Erythroblast (primary cell): Measurements from ENCODE around the gene CTNND2.

Source experiments
- GATA1 ChIP-seq: IDR thresholded peaks from 2 replicates; pipeline ENCODE4 v1.6.1; 2011; ENCODE audit warnings: low read depth, mild to moderate bottlenecking, control low read depth, low read length, moderate library complexity
- POLR2A ChIP-seq: IDR thresholded peaks from 2 replicates; pipeline ENCODE4 v1.6.1; 2011; ENCODE audit warnings: mild to moderate bottlenecking, low read length

GRCh38 chr5:11547730-11548129 is 356.5 kb downstream of the CTNND2 start:
- TF ChIP-seq POLR2A (no peak), GATA1 (no peak)
